H1 (cell line): ENCODE measurements around the gene SLC6A18. TPM values are rescaled to one million over a fixed set of nuclear protein-coding genes. Genes with fewer than 3 reads are reported as not detected.

Source experiments
- ATF2 ChIP-seq: IDR thresholded peaks from 2 replicates; pipeline ENCODE4 v1.6.1; 2012; ENCODE audit warnings: low read length, inconsistent platforms
- polyA plus RNA-seq, 7 experiments: library from polyadenylated mRNA; depleted of rRNA in 3 of 7; stranded (reverse) in 5 of 7; unstranded in 2 of 7; fragments of >200 nt in 5 of 7; fragments of 200-250 nt in 2 of 7; gene quantifications; 1 replicate in 5 of 7; 2 replicates in 1 of 7; 4 replicates in 1 of 7; pipeline versions ENCODE4 v1.2.1 to v1.2.3, GENCODE V29; 2011 to 2013; ENCODE audit warnings: missing spikeins in 2 of 7, mixed read lengths in 2 of 7
- total RNA-seq: library from RNA; stranded (reverse); fragmentation: NEBNext Ultra II Directional; extraction: Animal tissue kit (Norgen Biotek cat#: 25700); gene quantifications from 2 replicates; pipeline ENCODE4 v1.2.1, GENCODE V29; 2021

The SLC6A18 gene
- total and polyA plus RNA-seq, 2 of the 8 experiments (the other 6 are each of a cell fraction or from before 2014, with no cell fraction given), result not detected

GRCh38 chr5:1261643-1262042 is 36.5 kb downstream of the SLC6A18 start (continued):
- TF ChIP-seq ATF2, result no peak
